ENCODE measurements around the gene ANKRD6.

DNA sequence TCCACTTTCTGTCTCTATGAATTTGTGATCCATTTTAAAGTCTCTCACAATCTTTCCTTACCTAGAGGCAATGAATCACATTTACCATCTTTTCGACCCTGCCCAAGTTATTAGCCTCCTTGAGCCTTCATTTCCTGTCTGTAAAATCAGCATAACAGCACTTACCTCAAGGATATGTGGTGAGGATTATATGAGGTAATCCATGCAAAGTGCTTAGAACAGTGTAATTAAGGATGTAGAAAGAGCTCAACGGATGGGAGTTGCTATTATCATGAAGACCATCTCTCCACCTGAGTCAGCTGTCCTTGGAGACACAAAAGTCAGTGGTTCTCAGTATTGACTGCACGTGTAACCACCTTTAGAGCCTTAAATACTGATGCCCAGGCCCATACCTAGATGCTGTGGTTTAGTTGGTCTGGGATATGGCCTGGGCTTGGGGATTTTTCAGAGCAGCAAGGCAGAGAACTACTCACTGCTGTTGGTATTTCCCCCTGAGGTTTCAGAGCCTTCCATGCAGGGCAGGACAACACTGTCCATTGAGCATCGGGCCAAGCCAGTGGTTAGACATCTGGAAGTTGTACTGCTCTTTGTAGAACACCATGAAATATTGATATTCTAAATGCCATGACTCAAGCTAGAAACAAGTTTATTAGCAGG is 149.8 kb downstream of the ANKRD6 start:
- TF ChIP-seq, protein P1, sequence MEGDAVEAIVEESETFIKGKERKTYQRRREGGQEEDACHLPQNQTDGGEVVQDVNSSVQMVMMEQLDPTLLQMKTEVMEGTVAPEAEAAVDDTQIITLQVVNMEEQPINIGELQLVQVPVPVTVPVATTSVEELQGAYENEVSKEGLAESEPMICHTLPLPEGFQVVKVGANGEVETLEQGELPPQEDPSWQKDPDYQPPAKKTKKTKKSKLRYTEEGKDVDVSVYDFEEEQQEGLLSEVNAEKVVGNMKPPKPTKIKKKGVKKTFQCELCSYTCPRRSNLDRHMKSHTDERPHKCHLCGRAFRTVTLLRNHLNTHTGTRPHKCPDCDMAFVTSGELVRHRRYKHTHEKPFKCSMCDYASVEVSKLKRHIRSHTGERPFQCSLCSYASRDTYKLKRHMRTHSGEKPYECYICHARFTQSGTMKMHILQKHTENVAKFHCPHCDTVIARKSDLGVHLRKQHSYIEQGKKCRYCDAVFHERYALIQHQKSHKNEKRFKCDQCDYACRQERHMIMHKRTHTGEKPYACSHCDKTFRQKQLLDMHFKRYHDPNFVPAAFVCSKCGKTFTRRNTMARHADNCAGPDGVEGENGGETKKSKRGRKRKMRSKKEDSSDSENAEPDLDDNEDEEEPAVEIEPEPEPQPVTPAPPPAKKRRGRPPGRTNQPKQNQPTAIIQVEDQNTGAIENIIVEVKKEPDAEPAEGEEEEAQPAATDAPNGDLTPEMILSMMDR (IDR thresholded peaks at IDR 0.05): no peak
- no peak for TF ChIP-seq POLR2A (IDR thresholded peaks at IDR 0.05)
